Kidney (tissue), 14 donors: Measurements from ENCODE around the gene NDUFAF2. TPM values are rescaled to one million over a fixed set of nuclear protein-coding genes. Genes with fewer than 3 reads are reported as not detected.

ENCODE experiments used
- DNase-seq, 5 donors: peaks; one replicate each; pipeline ENCODE4 v3.0.0-alpha.2; 2013 to 2020
- FAIRE-seq: peaks from 2 replicates; lab custom pipeline; 2012; peaks lifted over from hg19 to GRCh38; lab: Jason Lieb, UNC
- H3K27ac ChIP-seq, 2 donors: one replicate each; pipeline ENCODE4 v1.7.0; 2013; ENCODE audit warnings: low read depth in 2 of 2, low read length in 2 of 2, inconsistent platforms in 1 of 2
- H3K27me3 ChIP-seq: one replicate; pipeline ENCODE4 v1.7.1; 2013; ENCODE audit warnings: low read length, inconsistent platforms; ENCODE audit not compliant: control insufficient read depth, insufficient read depth
- H3K36me3 ChIP-seq, 3 donors: one replicate each; pipeline versions ENCODE4 v1.7.0 to v1.7.1; 2013; ENCODE audit warnings: low read length in 3 of 3, control low read depth in 1 of 3, inconsistent platforms in 1 of 3; ENCODE audit not compliant: insufficient read depth in 3 of 3, control insufficient read depth in 2 of 3
- H3K4me1 ChIP-seq, 3 donors: one replicate each; pipeline versions ENCODE4 v1.7.0 to v1.7.1; 2013; ENCODE audit warnings: low read length in 3 of 3, inconsistent platforms in 1 of 3, low read depth in 1 of 3; ENCODE audit not compliant: control insufficient read depth in 2 of 3, insufficient read depth in 2 of 3
- H3K4me3 ChIP-seq, 3 donors: one replicate each; pipeline versions ENCODE4 v1.7.0 to v1.8.1; 2013; ENCODE audit warnings: low read length in 3 of 3, control low read depth in 1 of 3, inconsistent platforms in 1 of 3
- H3K9ac ChIP-seq, 3 donors: one replicate each; pipeline versions ENCODE4 v1.7.0 to v1.7.1; 2013; ENCODE audit warnings: low read length in 3 of 3, control low read depth in 1 of 3, inconsistent platforms in 1 of 3
- H3K9me3 ChIP-seq, 3 donors: one replicate each; pipeline versions ENCODE4 v1.7.0 to v1.7.1; 2013; ENCODE audit warnings: low read length in 3 of 3, control low read depth in 1 of 3, inconsistent platforms in 1 of 3; ENCODE audit not compliant: control insufficient read depth in 2 of 3, insufficient read depth in 1 of 3
- intact Hi-C: fragments of 100-400 bp; cut with DNase I; formaldehyde crosslinking; loops from one replicate; pipeline ENCODE4 v1.11.1; 2022
- polyA plus RNA-seq: library from polyadenylated mRNA; stranded (reverse); fragments of 350-450 nt; fragmentation: Illumina TruSeq; extraction: RNeasy Lipid Tissue Mini Kit (QIAGEN cat#74804); gene quantifications from one replicate; pipeline ENCODE4 v1.2.3, GENCODE V29; 2014; ENCODE audit warnings: low read depth, low replicate concordance; ENCODE audit not compliant: insufficient read depth
- total RNA-seq: library from RNA; stranded (reverse); fragmentation: NEBNext Ultra II Directional; extraction: Animal tissue kit (Norgen Biotek cat#: 25700); gene quantifications from one replicate; pipeline ENCODE4 v1.2.1, GENCODE V29; 2021
- TF ChIP-seq, protein P1 (sequence below): IDR thresholded peaks from 3 replicates; pipeline ENCODE4 v1.5.1; 2012; ENCODE audit warnings: mild to moderate bottlenecking, moderate library complexity, borderline replicate concordance; ENCODE audit not compliant: insufficient read depth; ENCODE audit errors: extremely low read depth
- donor health status: control.
- donor health status: control.
- donor health status: control.
- donor health status: control.
- donor health status: control.
- donor health status: DM: yes; HTN: yes; CAD: no.
- donor health status: Normal renal cell carcinoma (clear cell type).

The NDUFAF2 gene
- total and polyA plus RNA-seq, 2 donors from 2014 or later = 23.7 to 47.5 TPM

- no peaks in the 10 kb centered on the region for H3K4me1 ChIP-seq
- DNase-seq (no peak), FAIRE-seq (no peak)
- TF ChIP-seq, protein P1, sequence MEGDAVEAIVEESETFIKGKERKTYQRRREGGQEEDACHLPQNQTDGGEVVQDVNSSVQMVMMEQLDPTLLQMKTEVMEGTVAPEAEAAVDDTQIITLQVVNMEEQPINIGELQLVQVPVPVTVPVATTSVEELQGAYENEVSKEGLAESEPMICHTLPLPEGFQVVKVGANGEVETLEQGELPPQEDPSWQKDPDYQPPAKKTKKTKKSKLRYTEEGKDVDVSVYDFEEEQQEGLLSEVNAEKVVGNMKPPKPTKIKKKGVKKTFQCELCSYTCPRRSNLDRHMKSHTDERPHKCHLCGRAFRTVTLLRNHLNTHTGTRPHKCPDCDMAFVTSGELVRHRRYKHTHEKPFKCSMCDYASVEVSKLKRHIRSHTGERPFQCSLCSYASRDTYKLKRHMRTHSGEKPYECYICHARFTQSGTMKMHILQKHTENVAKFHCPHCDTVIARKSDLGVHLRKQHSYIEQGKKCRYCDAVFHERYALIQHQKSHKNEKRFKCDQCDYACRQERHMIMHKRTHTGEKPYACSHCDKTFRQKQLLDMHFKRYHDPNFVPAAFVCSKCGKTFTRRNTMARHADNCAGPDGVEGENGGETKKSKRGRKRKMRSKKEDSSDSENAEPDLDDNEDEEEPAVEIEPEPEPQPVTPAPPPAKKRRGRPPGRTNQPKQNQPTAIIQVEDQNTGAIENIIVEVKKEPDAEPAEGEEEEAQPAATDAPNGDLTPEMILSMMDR = no peak
- intact Hi-C loops = no loop called here
- no peak overlapping the region for H3K9ac ChIP-seq
- H3K9me3 ChIP-seq = peaks cover 0 to 8% (median 0%) of the 10 kb centered on the region in 3 donors
- no peak overlapping the region for H3K27ac ChIP-seq
- H3K36me3 ChIP-seq = no peaks in the 10 kb centered on the region
- no peak overlapping the region for H3K4me3 ChIP-seq
- H3K27me3 ChIP-seq = no peaks in the 10 kb centered on the region
Measured at GRCh38 chr5:61047346-61047745, 102.3 kb downstream of the NDUFAF2 start.

GRCh38 chr5:61048534-61048933 is 103.5 kb downstream of the NDUFAF2 start:
- H3K9ac ChIP-seq = no peak overlapping the region
- FAIRE-seq = no peak
- no peaks in the 10 kb centered on the region for H3K27me3 ChIP-seq
- no peak overlapping the region for H3K27ac ChIP-seq
- H3K36me3 ChIP-seq = no peaks in the 10 kb centered on the region
- H3K4me1 ChIP-seq = no peaks in the 10 kb centered on the region
- intact Hi-C loops = no loop called here
- no peak overlapping the region for H3K4me3 ChIP-seq
- DNase-seq = no peak
- H3K9me3 ChIP-seq = peaks cover 0 to 7% (median 0%) of the 10 kb centered on the region in 3 donors
- TF ChIP-seq, protein P1 = no peak

- H3K4me1 ChIP-seq = no peaks in the 10 kb centered on the region
- no peak overlapping the region for H3K27ac ChIP-seq
- no peak overlapping the region for H3K9ac ChIP-seq
- H3K36me3 ChIP-seq = no peaks in the 10 kb centered on the region
- intact Hi-C loops = no loop called here
- DNase-seq (no peak), FAIRE-seq (no peak)
- H3K4me3 ChIP-seq = no peak overlapping the region
- TF ChIP-seq, protein P1 = no peak
- H3K27me3 ChIP-seq = no peaks in the 10 kb centered on the region
- H3K9me3 ChIP-seq = no peaks in the 10 kb centered on the region
Measured at GRCh38 chr5:61050292-61050691, 105.3 kb downstream of the NDUFAF2 start.

DNA sequence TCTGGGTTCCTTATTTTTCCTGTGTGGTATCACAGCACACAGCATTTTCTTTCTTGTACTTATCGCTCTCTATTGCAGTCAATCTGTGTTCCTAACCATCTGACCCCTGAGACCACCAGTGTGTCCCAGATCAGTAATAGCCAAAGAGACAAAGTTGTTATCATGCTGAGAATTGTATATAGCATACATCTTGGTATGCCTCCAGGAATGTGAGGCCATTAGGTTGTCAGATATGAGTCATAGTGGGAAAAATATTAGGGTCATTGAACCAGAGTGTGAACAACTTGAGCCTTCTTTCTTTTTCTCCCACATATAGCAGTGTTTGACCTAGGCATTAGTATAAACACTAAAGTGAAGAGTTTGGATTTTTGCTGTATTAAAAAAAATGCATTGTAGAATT is 106.3 kb downstream of the NDUFAF2 start:
- Histone ChIP-seq H3K36me3 (no peaks in the 10 kb centered on the region), H3K27ac (no peak overlapping the region)
- no peak for FAIRE-seq

More for the DNA sequence above, 106.3 kb downstream of the NDUFAF2 start:
- H3K27me3 ChIP-seq = no peaks in the 10 kb centered on the region
- intact Hi-C loops = no loop called here
- DNase-seq = no peak
- H3K9me3 ChIP-seq = no peaks in the 10 kb centered on the region
- no peak overlapping the region for H3K4me3 ChIP-seq
- H3K9ac ChIP-seq = no peak overlapping the region
- H3K4me1 ChIP-seq = no peaks in the 10 kb centered on the region
- TF ChIP-seq, protein P1 = no peak
